NCI-H146 treated with DMSO at 0.1 percent for 48 hours (cell line): ENCODE results near the gene EME2.

ENCODE experiments used
- DNase-seq: peaks from one replicate; lab custom pipeline; 2025; ENCODE audit not compliant: unreplicated experiment; lab: John Stamatoyannopoulos, UW

Gene EME2

DNA sequence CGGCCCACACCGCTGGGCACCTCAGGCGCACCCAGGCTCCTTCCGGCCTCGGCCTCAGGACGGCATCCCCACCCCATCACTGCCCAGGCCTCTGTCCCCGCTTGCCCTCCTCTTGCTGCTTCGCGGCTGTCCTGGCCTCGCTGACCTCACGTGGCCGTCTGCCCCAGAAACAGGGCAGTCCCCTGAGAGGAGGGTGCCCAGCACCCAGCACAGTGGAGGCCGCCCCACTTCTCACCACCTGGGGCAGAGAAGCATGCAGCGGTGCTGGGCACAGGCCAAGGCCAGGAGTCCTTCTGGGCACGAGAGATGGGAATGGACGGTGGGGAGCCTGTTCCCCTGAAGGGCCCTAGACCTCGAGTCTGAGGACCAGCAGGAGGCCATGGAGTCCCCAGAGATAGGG is 45.1 kb downstream of the EME2 start:
- no peak for DNase-seq

DNA sequence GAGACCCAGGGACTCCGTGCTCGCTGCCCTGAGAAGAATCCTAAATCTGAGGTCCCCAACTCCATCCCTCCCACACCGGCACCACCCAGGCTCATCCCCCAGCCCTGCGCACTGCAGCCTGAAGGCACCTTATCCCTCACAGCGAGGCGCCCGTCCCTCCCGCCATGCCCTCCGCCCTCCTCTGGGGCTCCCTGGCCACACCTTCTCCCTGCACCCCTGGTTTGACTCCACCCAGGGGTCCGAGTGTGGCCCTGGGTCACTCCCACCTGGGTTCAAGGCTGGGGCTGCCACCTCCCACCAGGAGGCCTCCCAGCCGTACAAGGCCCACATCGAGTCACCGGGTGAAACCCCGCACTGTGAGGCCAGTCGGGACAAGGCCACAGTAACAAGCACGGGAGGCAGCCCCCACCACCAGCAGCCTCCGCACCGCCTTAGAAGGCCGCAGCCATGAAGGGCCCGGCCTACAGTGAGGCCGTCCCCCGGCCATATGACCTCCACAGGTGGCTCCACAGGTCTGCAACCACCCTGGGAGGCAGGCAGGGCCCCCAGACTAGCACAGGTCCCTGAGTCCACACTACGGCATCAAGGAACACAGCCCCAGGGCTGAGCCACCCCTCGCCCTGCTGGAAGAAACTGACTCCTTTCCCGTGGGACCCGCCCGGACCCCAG is 45.7 kb downstream of the EME2 start:
- DNase-seq = no peak

DNA sequence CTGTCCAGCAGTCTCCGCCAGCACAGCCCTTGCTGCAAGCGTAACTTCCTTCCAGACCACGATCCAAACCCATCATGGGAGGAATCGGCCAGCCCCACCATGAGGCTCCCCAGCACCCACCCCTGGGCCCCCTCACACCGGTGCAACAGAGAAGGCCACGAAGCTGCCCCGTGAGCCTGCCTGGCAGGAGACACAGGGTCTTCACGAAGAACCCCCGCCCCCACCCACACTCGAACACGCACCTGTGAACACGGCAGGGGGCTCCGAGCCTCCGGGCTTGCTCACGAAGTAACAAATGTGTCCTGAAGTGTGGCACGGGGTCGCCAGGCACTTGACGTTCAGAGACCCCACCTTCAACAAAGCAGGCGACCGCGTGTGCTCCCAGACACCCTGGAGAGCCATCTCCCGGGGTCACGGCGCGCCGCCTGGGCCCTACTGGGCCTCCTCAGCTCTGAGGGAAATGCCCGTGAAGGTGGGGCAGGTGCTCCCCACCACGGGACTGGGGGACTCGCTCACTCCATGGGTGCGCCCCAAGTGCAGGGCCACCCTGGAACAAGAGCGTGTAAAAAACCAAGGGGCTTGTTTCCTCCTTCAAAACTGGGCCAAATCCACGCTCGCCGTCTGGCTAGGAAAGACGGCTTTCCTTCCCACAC is 46.4 kb downstream of the EME2 start:
- DNase-seq = no peak

DNA sequence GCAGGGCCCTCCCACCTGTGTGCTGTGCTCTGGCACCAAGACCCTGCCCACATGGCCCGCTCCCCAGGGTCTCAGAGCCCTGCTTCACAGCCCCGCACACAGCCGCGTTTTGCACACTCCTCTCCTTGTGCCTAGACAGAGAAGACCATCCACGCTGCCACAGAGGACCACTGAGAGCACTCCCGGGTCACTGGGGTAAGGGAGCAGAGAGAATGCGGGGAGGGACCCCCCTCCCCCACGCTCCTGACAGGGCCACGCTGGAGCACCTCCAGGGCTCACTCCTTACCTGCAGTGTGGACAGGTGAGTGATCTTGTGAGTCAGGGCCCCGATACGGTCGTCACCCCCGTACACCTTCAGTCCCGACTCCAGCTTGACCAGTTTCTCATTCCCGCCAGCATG is 47.0 kb downstream of the EME2 start:
- no peak for DNase-seq

DNA sequence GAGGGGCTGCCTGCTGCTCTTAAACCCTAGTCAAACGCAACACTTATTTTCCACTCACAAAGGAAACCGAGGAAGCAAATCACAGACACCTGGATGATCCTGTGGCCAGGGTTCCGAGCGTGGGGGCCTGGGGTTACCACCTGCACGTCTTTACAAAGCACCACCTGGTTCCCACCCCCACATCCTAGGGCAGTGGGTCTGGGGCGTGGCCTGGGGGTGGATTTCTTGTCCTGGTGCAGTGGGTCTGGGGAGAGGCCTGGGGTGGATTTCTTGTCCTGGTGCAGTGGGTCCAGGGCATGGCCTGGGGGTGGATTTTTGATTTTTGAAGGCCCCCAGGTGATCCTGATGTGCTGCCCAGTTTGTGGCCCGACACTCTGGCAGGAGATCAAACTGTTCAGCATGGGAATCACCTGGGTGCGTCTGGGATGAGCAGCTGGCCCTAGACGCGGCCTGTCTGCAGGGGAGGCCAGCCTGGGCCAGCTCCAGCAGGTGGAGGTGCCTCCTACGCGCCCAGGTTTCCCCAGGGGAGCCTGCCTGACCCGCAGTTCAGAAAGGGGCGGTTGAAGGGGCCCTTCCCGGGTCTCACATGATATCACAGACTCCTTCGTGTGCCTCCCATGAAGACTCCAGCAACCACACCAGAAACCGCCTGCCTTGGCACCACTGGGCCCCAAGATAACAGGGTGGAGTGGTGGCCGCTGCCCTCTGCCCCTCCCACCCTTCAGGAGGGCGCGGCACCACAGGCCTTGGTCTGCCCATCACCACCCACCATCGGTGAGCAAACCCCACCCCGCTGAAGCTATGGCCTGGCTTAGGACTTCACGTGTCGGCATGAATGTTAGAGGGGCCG is 47.7 kb downstream of the EME2 start:
- DNase-seq = no peak

DNA sequence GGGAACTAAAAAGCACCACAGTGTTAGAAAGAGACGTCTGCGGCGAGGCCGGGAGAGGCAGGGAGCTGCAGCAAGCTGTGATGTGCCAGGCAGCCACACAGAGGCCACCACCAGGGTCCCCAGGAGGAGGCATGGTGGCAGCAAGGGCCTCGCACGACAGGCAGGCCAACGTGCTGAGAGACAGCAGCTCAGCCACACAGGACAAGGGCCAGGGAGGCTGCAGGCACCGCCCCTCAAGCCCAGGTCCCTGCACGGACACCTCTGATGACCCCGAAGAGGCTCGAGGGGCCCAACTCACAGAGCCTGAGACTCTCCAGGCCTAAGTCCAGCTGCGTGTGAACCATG is 48.3 kb downstream of the EME2 start:
- no peak for DNase-seq

DNA sequence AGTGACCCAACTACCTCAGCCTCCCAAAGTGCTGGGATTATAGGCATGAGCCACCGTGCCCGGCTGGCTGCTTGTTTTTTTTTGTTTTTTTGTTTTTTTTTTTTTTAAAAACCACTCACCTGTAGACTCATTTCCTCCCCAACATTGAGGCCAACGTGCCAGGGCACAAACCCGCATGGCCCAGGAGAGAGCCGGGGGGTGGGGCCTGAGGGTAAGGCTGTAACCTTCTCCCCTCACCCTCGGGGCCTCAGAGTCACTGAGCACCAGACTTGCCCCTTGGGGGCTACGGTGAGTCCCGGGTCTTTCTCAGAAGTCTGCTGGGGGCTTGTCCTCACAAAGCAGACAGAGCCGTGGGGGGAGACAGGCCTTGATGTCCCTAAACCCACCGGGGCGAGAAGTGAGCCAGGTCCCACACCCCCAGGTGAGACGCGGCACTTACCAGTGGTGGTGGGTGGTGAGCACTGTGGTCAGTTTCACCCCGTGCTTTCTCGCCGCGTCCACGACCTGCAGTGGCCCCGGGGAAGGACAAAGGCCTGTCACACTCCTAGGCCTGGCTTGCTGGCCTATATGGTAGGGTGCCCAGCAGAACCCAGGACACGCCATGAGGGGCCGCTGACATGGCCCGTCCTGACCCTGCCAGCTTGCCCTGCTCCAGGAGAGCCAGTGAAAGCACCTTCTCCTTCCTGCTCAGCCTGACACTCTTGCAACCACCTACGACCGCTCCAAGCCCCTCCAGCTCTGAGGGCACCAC is 49.4 kb downstream of the EME2 start:
- DNase-seq = no peak

DNA sequence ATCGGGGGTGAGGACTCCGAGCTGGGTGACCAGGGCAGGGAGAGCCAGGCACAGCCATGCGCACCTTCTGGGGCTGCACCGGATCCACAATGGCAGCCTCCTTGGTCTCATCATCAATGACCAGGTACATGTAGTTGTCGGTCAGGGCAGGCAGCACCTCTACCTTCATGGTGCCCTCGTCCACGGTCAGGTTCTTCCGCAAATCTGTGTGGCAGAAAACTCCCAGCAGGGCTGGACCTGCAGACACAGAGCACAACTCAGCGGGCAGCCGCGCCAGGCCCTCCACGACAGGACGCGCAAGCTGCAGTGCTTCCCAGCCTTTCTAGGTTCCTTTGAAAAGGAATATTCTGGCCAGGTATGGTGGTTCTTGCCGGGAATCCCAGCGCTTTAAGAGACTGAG is 50.2 kb downstream of the EME2 start:
- no peak for DNase-seq

DNA sequence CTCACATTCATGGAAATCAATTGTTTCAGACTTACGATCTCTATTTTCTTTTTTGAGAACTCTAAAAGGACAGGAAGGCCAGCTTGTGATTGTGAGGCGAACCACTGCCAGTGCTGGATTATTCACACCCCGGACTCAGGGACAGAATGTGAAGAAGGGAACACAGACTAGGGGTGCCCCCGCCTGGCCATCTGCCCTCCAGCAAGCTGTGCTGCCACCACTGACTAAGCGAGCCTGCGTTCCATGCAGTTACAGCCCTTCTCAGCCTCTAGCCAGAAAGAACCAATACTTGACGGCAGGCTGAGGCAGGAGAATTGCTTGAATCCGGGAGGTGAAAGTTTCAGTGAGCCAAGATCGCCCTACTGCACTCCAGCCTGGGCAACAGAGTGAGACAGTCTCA is 51.2 kb downstream of the EME2 start:
- DNase-seq = no peak

DNA sequence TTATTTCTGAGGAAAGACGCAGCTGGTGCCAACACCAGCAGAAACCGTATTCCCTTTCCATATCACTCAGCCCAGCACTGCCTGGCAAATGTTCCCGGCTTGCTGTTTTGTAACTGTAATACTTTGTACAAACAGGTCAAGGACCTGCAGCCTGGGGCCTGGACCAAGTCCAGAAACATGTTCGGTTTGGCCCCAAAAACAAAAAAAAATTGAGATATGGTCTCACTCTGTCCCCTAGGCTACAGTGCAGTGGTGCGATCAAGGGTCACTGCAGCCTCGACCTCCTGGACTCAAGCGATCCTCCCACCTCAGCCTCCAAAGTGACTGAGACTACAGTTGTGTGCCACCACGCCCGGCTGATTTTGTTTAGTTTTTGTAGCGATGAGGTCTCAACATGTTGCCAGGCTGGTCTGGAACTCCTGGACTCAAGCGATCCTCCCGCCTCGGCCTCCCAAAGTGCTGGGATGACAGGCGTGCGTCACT is 52.8 kb downstream of the EME2 start:
- no peak for DNase-seq
